ENCODE measurements around the gene TRIM62.
A peak's percentile ranks its signal among the peaks of the same experiment; 100 is the strongest.
"Not testable (repeated sequence)": the region's sequence is repeated elsewhere in the genome, so short reads cannot be mapped to it uniquely, and the experiment has no call there.

TRIM62 gene

GRCh38 chr1:33141781-33142180, 40.1 kb downstream of the TRIM62 start:
- peaks cover 21% of the 10 kb centered on the region for H3K4me1 ChIP-seq (ENCODE audit: control insufficient read depth, insufficient read depth, low read length)
- no peak overlapping the region for H3K9ac ChIP-seq (ENCODE audit: low read length)
- DNase-seq (ENCODE audit: low read depth): no peak
- H3K36me3 ChIP-seq (ENCODE audit: control insufficient read depth, insufficient read depth, low read length, severe bottlenecking): peaks cover 2% of the 10 kb centered on the region
- H3K9me3 ChIP-seq (ENCODE audit: control insufficient read depth, low read length): no peaks in the 10 kb centered on the region
- no peaks in the 10 kb centered on the region for H3K27me3 ChIP-seq (replicated peaks; ENCODE audit: control insufficient read depth, insufficient read depth, low read length)
- H3K4me3 ChIP-seq (ENCODE audit: low read length): no peak overlapping the region

GRCh38 chr1:33141216-33141615, 40.6 kb downstream of the TRIM62 start:
- no peak overlapping the region for H3K9ac ChIP-seq (ENCODE audit: low read length)
- no peaks in the 10 kb centered on the region for H3K36me3 ChIP-seq (ENCODE audit: control insufficient read depth, insufficient read depth, low read length, severe bottlenecking)

GRCh38 chr1:33140153-33141149, 41.4 kb downstream of the TRIM62 start:
- H3K36me3 ChIP-seq (ENCODE audit: control insufficient read depth, insufficient read depth, low read length, severe bottlenecking): no peaks in the 10 kb centered on the region
- DNase-seq (ENCODE audit: low read depth): peak; percentile 49
- no peak overlapping the region for H3K9ac ChIP-seq (ENCODE audit: low read length)
- H3K27me3 ChIP-seq (replicated peaks; ENCODE audit: control insufficient read depth, insufficient read depth, low read length): no peaks in the 10 kb centered on the region
- peaks cover 21% of the 10 kb centered on the region for H3K4me1 ChIP-seq (ENCODE audit: control insufficient read depth, insufficient read depth, low read length)
- H3K9me3 ChIP-seq (ENCODE audit: control insufficient read depth, low read length): no peaks in the 10 kb centered on the region
- no peak overlapping the region for H3K4me3 ChIP-seq (ENCODE audit: low read length)

More at GRCh38 chr1:33141216-33141615, 40.6 kb downstream of the TRIM62 start:
- H3K27me3 ChIP-seq (replicated peaks; ENCODE audit: control insufficient read depth, insufficient read depth, low read length): no peaks in the 10 kb centered on the region
- peaks cover 21% of the 10 kb centered on the region for H3K4me1 ChIP-seq (ENCODE audit: control insufficient read depth, insufficient read depth, low read length)
- no peak for DNase-seq (ENCODE audit: low read depth)
- no peaks in the 10 kb centered on the region for H3K9me3 ChIP-seq (ENCODE audit: control insufficient read depth, low read length)
- H3K4me3 ChIP-seq (ENCODE audit: low read length): no peak overlapping the region

GRCh38 chr1:33137800-33138199, 44.0 kb downstream of the TRIM62 start:
- Histone ChIP-seq H3K4me1 (ENCODE audit: control insufficient read depth, insufficient read depth, low read length) (peaks cover 9% of the 10 kb centered on the region), H3K4me3 (ENCODE audit: low read length) (no peak overlapping the region), H3K9me3 (ENCODE audit: control insufficient read depth, low read length) (no peaks in the 10 kb centered on the region), H3K27me3 (replicated peaks; ENCODE audit: control insufficient read depth, insufficient read depth, low read length) (peaks cover 3% of the 10 kb centered on the region), H3K9ac (ENCODE audit: low read length) (no peak overlapping the region), H3K36me3 (ENCODE audit: control insufficient read depth, insufficient read depth, low read length, severe bottlenecking) (no peaks in the 10 kb centered on the region)
- DNase-seq (ENCODE audit: low read depth): peak; percentile 70

GRCh38 chr1:33136041-33136440, 45.8 kb downstream of the TRIM62 start:
- not testable (repeated sequence) for H3K9ac ChIP-seq (ENCODE audit: low read length); H3K9me3 ChIP-seq (ENCODE audit: control insufficient read depth, low read length); H3K4me3 ChIP-seq (ENCODE audit: low read length); H3K27me3 ChIP-seq (replicated peaks; ENCODE audit: control insufficient read depth, insufficient read depth, low read length); DNase-seq (ENCODE audit: low read depth); H3K4me1 ChIP-seq (ENCODE audit: control insufficient read depth, insufficient read depth, low read length); H3K36me3 ChIP-seq (ENCODE audit: control insufficient read depth, insufficient read depth, low read length, severe bottlenecking)

GRCh38 chr1:33133478-33134105, 48.3 kb downstream of the TRIM62 start:
- Histone ChIP-seq H3K4me1 (ENCODE audit: control insufficient read depth, insufficient read depth, low read length) (no peaks in the 10 kb centered on the region), H3K9me3 (ENCODE audit: control insufficient read depth, low read length) (no peaks in the 10 kb centered on the region), H3K36me3 (ENCODE audit: control insufficient read depth, insufficient read depth, low read length, severe bottlenecking) (no peaks in the 10 kb centered on the region), H3K9ac (ENCODE audit: low read length) (no peak overlapping the region), H3K27me3 (replicated peaks; ENCODE audit: control insufficient read depth, insufficient read depth, low read length) (peaks cover 3% of the 10 kb centered on the region), H3K4me3 (ENCODE audit: low read length) (no peak overlapping the region)
- no peak for DNase-seq (ENCODE audit: low read depth)

GRCh38 chr1:33132549-33132948, 49.3 kb downstream of the TRIM62 start:
- DNase-seq (ENCODE audit: low read depth): no peak
- H3K27me3 ChIP-seq (replicated peaks; ENCODE audit: control insufficient read depth, insufficient read depth, low read length): peaks cover 3% of the 10 kb centered on the region
- no peaks in the 10 kb centered on the region for H3K9me3 ChIP-seq (ENCODE audit: control insufficient read depth, low read length)
- H3K4me1 ChIP-seq (ENCODE audit: control insufficient read depth, insufficient read depth, low read length): peaks cover 7% of the 10 kb centered on the region
- no peak overlapping the region for H3K9ac ChIP-seq (ENCODE audit: low read length)
- no peak overlapping the region for H3K4me3 ChIP-seq (ENCODE audit: low read length)
- H3K36me3 ChIP-seq (ENCODE audit: control insufficient read depth, insufficient read depth, low read length, severe bottlenecking): no peaks in the 10 kb centered on the region

GRCh38 chr1:33131191-33131590, 50.7 kb downstream of the TRIM62 start:
- H3K9me3 ChIP-seq (ENCODE audit: control insufficient read depth, low read length): no peaks in the 10 kb centered on the region
- H3K4me1 ChIP-seq (ENCODE audit: control insufficient read depth, insufficient read depth, low read length): peaks cover 11% of the 10 kb centered on the region
- no peak overlapping the region for H3K4me3 ChIP-seq (ENCODE audit: low read length)
- H3K27me3 ChIP-seq (replicated peaks; ENCODE audit: control insufficient read depth, insufficient read depth, low read length): peaks cover 3% of the 10 kb centered on the region
- no peaks in the 10 kb centered on the region for H3K36me3 ChIP-seq (ENCODE audit: control insufficient read depth, insufficient read depth, low read length, severe bottlenecking)
- DNase-seq (ENCODE audit: low read depth): no peak
- no peak overlapping the region for H3K9ac ChIP-seq (ENCODE audit: low read length)

- peaks cover 13% of the 10 kb centered on the region for H3K4me1 ChIP-seq (ENCODE audit: control insufficient read depth, insufficient read depth, low read length)
- H3K4me3 ChIP-seq (ENCODE audit: low read length): no peak overlapping the region
- no peak for DNase-seq (ENCODE audit: low read depth)
- no peak overlapping the region for H3K9ac ChIP-seq (ENCODE audit: low read length)
- no peaks in the 10 kb centered on the region for H3K36me3 ChIP-seq (ENCODE audit: control insufficient read depth, insufficient read depth, low read length, severe bottlenecking)
- no peaks in the 10 kb centered on the region for H3K9me3 ChIP-seq (ENCODE audit: control insufficient read depth, low read length)
- peaks cover 3% of the 10 kb centered on the region for H3K27me3 ChIP-seq (replicated peaks; ENCODE audit: control insufficient read depth, insufficient read depth, low read length)
Measured at GRCh38 chr1:33130297-33130696, 51.5 kb downstream of the TRIM62 start.

GRCh38 chr1:33128781-33129180, 53.1 kb downstream of the TRIM62 start:
- Histone ChIP-seq H3K9ac (ENCODE audit: low read length) (no peak overlapping the region), H3K9me3 (ENCODE audit: control insufficient read depth, low read length) (no peaks in the 10 kb centered on the region), H3K36me3 (ENCODE audit: control insufficient read depth, insufficient read depth, low read length, severe bottlenecking) (no peaks in the 10 kb centered on the region), H3K27me3 (replicated peaks; ENCODE audit: control insufficient read depth, insufficient read depth, low read length) (no peaks in the 10 kb centered on the region), H3K4me3 (ENCODE audit: low read length) (no peak overlapping the region), H3K4me1 (ENCODE audit: control insufficient read depth, insufficient read depth, low read length) (peaks cover 13% of the 10 kb centered on the region)
- no peak for DNase-seq (ENCODE audit: low read depth)

GRCh38 chr1:33127001-33127823, 54.6 kb downstream of the TRIM62 start:
- Histone ChIP-seq H3K9ac (ENCODE audit: low read length) (peak overlapping the region; percentile 94), H3K9me3 (ENCODE audit: control insufficient read depth, low read length) (no peaks in the 10 kb centered on the region), H3K4me1 (ENCODE audit: control insufficient read depth, insufficient read depth, low read length) (peaks cover 13% of the 10 kb centered on the region), H3K4me3 (ENCODE audit: low read length) (peak overlapping the region; percentile 93), H3K36me3 (ENCODE audit: control insufficient read depth, insufficient read depth, low read length, severe bottlenecking) (no peaks in the 10 kb centered on the region), H3K27me3 (replicated peaks; ENCODE audit: control insufficient read depth, insufficient read depth, low read length) (no peaks in the 10 kb centered on the region)
- DNase-seq (ENCODE audit: low read depth): peak; percentile 100

Measured in adipocyte (in vitro differentiated cells).